NCI-H1048 (cell line): ENCODE results near the gene TNN.

ENCODE experiments used
- DNase-seq: peaks from one replicate; lab custom pipeline; 2025; lab: John Stamatoyannopoulos, UW

TNN gene

DNA sequence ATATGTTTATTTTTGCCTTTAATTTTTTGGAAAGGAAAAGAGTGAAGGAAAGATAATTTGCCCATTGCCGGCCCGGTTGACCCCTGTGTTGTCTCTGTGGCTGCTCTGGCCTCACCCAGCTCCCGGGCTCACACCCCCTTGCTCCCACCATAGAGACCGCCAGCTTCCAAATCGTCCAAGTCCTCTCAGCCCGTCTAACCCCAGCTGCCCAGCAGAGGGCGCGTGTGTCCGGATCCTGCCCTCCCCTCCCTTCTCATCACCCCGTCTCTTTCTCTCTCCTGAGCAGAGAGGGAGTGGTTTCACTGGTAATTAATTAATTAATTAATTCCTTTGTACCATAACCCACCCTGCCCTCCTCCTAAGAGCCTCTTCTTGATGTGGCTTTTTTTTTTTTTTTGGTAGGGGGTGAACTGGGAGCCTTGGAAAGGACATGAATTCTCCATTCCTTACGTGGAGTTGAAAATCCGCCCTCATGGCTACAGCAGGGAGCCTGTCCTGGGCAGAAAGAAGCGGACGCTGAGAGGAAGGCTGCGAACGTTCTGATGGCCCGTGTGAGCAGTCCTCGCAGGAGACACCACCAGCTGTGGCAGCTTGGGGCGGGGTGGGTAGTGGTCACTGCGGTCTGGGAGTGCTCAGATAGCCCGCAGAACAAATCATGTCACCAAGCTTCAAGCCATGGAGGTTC lies 79.0 kb downstream of the TNN start:
- peak; percentile 81 for DNase-seq

DNA sequence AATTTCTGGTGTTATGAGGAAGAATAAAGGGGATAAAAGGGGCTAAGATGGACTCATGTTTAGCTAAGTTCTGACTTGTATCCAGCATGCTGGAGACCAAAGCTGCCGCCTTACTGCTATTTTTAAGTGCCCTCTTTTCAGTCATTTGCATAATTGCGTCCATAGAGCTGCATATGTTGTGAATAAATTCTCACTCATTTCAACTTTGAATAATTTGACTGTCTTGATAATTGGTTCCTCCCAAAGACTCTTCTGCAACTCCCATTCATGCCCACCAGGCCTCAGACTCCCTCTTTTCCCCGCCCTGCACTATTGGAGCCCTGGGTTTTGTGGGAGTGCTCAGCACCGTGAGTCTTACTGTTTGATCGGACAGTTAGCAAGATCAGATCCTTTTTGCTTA lies 79.9 kb downstream of the TNN start:
- peak; percentile 94 for DNase-seq

DNA sequence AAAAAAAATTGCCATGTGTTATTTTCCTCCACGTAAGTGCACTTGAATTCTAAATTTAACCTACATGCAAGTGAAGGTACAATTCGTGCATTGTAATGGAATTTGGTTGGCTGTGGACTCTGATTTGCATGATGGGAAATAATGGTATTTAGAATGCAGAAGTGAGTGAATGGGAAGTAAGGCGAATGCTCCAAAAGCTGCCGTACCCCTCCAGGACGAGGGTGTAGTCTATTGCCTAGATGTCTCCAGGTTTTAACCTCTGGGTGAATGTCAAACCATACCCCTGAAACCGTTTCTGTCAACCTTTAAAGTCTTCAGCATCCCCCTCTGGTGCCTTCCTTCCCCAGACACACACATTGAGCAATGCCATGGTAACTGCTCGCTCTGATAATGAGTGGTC lies 80.4 kb downstream of the TNN start:
- peak; percentile 59 for DNase-seq

DNA sequence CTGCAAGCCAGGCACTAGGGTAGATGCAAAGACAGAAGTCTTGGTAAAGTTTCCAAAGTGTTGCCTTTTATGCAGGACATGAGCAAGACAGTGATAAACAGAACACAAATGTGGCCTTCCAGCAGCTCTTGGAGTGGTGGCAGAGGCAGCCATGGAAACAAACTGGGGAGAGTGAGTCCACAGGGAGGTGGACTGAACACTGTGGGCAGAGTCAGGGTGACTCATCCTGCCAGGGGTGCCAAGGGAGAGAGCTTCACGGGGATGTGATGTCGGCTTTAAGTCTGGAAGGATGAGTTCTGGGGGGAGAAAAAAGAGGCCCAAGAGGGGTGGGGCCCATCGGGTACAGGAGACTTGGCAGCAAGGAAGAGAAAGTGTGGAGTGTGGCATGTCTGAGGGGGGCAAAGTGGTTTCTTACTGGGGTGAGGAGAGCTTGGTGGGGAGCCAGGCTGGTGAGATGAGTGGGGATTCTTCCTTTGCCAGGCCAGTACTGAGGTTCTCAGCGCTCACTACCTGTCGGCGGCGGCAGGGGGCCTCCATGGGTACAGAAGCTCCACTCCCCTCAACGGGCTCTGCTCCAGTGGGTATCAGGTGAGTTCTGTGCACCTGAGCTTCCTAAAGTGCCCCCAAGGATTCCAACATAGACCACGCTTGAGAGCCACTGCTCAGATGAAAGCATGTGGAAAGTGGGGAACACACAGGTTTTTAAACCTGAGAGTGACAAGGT lies 83.1 kb downstream of the TNN start:
- no peak for DNase-seq

DNA sequence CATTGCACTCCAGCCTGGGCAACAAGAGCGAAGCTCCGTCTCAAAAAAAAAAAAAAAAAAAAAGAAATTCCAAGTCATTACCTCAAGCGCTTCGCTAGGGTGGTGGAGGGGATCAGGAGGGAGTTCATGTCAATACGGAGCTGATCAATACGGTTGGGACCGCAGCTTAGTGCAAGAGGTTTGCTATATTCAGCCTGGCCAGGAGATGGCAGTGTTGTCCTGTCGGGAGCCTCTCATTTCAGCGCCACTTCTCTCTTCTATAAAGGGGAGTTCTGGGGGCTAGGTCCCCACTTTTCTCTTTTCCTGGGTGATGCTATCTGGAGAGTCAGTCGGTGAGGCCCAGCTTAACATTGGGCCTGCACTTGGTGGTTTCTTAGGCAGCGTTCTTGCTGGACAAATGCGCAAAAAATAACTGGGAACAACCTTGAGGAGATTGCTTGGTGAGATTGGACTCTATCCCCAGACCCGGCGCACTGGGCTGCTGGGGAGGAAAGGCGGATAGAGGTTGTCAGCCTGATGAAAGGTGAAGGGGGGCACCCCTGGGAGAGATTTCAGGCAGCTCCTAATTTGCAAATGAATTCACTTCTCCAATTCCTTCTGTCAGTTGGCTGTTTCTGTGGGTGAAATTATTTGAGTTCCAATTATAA lies 84.5 kb downstream of the TNN start:
- DNase-seq, result peak; percentile 64

DNA sequence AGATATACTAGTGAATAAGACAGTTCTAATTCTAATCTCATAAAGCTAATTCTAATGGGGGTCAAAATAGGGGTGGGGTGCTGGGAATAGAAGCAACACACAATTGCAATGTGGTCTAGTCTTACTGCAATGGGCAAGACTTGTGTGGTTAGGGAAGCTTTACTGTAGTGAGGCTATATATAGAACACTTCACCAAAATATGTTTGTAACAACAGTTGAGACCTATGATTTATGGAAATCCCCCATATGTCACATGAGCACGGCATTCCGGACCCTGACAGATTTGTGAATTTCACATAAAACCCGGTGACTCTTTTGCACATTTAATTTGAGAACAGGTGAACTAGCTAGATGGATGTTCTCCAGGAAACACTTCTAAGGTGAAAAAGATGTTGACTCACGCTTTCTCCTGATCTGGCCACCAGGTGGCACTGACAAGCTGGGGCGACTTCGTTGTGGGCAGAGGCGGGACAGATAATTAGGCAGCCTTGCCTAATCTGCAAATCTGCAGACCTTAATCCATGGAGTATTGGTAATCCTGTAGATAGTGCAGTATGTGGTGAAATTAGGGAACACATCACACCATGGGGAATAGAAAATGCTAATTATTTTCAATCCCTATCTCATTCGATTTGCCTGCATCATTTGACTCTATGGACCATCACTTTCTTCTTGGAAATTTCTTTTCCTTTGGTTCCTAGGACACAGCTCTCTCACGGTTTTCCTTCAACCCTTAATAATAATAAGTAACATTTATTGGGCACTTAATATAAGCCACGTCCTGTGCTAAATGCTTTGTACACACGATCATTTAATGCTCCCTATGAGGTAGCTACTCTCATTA lies 87.2 kb downstream of the TNN start:
- peak; percentile 49 for DNase-seq

DNA sequence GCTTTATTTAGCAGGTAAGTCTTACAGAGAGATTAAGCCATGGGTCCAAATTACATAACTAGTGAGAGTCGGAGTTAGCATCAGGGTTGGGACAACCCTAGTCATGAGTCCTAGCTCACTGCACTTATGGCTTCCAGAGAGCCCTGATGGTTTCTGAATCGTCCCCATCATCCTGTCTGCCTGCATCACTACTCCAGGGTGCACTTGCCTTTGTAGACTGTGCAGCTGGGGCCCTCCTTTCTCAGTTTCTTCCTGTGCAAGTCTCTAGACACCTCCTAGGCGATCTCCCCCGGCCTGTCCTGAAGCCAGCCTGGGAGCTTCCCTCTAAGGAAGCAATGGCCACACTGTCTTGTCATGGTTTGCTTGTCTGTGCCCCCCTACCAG lies 87.8 kb downstream of the TNN start:
- DNase-seq, result no peak

DNA sequence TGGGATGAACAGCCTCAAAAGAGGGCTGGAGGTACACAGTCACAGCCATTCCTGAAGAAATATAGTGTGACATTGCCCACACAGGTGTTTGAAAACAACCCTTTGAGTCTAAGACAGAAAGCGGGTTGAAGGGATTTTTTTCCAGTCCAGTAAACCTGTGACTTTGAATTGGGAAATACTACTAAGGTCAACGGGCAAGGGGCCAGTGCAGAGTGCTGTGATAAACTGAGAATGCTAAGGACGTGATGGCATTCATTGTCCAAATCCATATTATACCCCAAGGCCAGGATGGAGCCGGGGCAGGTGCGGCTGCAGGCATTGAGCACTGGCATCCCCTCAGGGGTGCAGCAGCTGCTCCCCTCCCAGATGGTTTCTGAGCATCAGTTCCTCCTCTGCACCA lies 88.3 kb downstream of the TNN start:
- DNase-seq, result no peak

DNA sequence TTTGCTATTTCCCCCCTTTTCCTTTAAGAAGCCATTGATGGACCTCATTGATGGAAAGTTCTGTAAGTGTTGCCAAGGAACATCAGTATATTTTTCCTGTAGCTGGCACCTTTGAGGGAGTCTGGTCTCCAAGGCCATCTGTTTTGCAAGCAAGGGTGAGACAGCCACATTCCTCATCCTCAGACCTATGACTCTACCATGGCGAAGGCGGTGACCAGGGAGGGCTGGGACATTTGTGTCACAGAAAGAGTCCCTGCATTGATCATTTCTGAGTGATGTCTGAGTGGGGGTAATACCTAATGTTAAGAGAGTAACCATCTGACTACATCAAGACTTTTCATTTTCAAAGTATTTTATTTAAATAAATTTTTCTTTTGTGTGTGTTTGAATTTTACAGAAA lies 89.6 kb downstream of the TNN start:
- no peak for DNase-seq

DNA sequence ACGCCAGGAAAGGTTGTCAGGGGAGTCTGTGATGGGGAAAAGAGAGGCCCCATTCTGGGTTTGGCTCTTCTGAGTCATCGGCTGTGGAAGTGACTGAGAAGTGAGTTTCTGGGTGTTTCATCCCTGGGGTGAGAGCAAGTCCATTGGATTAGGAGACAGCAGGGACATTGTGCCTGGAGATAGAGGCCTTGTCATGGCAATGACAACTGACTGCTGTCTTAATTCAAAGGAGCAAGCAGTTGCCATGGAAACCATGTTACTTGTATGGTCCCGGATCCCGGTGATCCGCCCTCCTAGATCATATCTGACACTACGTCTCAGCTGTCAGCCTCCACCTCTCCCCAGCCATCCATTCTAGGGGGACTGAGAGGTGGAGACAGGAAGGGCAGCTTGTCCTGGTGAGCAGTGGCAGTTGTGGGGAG lies 90.5 kb downstream of the TNN start:
- DNase-seq, result no peak

DNA sequence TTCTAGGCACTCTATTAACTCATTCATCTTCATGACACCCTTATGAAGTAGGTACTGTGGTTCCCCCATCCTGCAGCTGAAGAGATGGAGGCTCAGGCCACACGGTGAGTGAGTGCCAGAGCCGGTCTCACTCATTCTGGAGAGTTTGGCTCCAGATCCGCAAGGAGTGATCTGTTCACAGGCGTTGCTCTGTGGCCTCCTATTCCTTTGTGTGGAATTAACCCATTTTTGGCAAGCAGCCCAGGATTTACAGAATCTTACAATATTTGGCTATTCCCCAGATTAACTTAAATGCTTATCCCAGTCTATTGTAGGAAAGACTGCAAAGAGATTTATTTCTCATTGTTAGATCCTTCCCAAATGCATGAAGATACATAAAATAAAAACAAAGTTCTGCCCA lies 95.3 kb downstream of the TNN start:
- no peak for DNase-seq

DNA sequence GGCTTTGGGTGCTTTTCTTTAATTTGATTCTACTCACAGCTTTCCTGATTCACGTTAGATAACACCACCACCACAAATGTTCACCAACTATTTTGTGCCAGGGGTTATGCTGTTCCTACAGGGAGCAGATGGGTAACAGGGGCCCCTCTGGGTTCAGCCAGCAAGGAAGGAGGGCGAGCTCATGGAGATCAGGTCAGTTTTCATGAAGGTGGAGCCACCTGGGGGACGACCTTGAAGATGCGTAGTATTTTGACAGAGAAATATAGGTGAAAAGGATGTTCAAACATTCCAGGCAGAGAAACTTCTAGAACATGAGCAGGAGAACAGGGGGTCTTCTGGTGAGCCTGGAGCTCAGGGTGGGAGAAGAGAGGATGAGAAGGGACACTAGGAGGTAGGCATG lies 96.1 kb downstream of the TNN start:
- DNase-seq, result no peak

DNA sequence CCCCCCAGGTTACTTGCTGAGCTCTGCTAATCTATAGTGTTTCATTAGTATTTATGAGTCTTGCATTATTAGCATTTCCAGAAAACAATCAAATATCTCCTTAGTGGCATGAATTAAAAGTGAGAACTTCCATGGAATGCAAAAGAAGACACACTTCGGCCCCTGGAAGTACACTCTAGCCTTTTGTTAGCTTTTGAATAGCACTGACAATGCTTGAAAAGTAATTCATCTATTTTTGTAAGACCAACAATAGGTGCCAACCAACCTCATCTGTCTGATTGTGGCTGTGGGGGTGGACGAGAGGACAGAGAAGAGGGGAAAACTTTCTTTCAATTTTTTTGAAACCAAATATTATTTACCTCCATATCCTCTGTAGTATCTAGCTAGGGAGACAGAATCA lies 97.1 kb downstream of the TNN start:
- DNase-seq, result no peak

DNA sequence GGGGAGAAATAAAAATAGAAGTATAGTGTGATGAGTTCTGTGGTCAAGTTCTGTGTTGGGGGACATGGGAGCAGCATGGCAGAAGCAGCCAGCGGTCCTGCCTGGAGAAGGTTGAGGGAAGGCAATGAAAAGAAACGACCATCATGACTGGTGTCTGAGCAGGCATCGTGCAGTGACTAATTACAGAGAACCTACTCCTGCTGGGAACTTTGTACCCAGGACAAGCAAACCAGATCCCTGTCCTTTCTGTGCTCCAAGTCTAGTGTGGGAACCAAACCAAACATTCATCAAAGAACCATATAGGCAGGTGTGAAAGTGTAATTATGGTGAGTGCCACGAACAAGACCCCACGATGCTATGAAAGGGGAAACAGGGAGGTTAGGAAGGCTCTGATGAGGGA lies 99.1 kb downstream of the TNN start:
- DNase-seq, result no peak

DNA sequence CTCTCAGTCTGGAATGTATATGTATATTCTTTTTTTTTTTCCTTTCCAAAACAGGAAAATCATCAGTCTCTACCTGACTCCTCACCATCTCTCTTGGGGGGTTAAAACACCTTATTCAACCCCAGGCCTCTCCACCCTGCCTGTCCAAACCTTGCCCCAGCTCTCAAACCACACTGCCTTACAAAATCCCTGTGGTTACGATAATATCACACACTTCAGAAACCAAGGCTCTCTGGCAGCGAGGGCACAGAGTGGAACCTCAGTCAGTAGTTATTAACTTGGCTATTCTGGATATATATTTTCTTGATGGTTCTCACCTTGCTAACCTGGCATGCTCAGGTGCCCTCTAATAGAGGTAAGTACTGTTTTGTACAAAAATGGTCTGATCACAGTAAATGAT lies 100.2 kb downstream of the TNN start:
- no peak for DNase-seq

DNA sequence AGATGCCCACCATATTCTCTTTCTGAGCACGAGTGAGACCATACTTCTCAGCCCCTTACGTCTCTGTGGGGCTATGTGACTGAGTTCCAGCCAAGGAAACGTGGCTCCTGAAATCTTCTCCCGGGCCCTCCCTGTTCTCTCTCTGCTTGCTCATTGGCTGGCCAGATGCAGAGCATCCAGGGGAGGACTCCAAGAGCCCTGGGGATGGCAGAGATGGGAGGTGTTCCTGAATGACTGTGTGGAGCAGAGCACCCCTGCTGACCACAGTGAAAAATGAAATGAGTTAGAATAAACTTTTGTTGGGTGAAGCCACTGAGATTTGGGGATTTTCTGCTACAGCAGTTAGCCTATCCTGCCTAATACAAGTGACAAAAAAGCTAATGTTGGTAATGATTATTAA lies 101.1 kb downstream of the TNN start:
- DNase-seq, result no peak

DNA sequence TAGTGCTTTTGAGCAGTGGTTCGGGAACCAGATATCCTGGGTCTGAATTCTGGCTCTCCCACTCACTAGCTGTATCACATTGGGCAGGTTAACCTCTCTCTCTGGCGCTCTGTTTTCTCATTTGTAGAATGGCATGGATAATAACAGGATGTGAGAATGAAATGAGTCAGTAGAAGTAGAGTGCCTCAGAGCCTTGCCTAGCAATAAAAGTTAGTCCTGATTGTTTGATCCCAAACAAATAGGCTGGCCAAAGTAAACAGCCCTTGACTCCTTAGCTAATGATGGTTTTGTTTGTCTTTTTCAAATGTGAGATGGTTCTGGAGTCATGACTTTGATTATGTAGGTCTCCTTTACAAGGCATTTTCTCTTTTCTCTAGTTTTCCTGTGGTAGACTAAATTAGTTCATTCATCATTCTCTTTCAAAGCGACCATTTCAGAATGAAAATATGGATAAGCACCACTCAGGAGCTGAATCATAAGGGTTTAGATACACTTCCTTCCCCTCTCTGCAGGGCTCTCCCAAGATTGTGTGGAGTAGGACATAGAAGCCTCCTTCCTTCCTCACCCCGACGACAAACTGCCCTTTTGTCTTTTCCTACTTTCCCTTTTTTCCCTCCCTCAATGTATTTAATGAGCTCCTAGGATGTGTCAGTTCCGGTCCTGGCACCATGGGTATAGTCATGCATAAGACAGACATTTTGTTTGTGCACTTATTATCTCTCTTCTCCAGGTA lies 101.8 kb downstream of the TNN start:
- DNase-seq, result no peak

DNA sequence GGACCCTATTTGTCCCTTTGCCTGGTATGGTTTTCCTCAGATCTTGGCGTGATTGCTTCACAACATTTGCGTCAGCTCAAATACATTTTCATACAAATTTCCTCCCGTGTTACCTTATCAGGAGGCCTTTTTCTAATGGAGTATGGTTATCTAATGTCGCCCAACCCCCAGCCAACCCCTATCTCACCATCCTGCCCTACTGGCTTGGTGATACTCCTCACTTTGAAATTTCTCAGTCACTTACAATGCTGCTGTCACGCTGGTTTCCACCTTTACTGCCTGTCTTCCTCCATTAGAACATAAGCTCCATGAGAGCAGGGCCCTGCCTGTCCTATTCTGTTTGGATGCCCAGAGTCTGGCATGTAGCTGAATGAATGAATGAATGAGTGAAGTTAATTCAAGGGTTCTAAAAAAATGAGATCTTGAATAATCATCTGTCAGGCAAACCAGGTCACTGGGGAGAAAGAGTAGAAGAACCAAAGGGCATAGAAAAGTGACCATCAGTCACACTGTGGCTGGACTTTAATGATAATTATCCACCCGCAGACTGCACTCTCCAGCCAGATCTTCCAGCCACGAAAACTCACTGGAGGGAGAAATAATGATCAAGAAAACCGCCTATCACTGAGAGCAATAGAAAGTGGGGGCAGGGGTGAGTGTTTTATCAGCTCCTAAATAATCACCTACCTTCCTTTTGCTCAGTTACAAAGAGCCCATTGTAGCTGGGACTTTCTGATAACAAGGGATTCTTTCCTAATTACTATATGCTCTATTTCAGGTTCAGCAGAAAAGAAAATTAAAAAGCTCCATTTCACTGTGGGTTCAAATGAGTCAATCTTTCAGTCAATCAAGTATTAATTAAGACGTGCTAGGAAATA lies 103.6 kb downstream of the TNN start:
- no peak for DNase-seq

DNA sequence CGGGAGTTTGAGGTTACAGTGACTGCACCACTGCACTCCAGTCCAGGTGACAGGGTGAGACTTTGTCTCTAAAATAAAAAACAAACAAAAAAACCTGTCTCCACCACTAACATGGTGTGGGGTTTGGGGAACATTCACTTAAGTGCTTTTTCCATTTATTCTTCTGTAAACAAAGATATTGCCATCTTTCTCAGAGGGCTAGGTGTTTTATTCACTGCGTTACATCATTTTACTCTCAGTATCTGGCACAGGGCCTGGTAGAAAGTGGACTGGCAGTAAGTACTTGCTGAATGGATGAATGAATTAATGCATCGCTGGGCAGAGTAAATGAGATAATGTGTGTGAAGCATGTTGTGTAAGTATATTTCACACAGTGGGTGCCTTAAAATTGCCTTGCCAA lies 104.9 kb downstream of the TNN start:
- no peak for DNase-seq

DNA sequence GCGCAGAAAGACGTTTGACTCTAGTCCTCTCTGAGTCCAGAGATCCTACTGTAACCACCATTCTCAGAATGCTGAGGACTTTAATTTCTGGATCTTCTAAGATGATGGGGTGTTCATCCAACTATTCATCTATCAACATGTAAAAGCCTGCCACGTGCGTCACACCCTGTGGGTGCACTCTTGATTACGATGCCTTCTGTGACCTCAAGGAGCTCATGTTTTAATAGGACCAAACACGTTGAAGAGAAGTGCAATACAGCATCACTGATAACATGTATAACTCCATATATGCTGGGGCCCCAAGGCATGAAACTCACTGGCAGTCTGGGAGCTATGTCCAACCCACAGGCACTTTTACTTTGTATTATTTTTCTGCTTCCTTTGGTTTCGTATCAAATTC lies 105.9 kb downstream of the TNN start:
- DNase-seq, result no peak
